Activated T-cell treated with anti-CD3 and anti-CD28 coated beads for 4 hours (primary cell): ENCODE measurements around the gene ELFN2.

Experiments
- DNase-seq: peaks from one replicate; pipeline ENCODE4 v3.0.0-alpha.2; 2020

The ELFN2 gene

DNA sequence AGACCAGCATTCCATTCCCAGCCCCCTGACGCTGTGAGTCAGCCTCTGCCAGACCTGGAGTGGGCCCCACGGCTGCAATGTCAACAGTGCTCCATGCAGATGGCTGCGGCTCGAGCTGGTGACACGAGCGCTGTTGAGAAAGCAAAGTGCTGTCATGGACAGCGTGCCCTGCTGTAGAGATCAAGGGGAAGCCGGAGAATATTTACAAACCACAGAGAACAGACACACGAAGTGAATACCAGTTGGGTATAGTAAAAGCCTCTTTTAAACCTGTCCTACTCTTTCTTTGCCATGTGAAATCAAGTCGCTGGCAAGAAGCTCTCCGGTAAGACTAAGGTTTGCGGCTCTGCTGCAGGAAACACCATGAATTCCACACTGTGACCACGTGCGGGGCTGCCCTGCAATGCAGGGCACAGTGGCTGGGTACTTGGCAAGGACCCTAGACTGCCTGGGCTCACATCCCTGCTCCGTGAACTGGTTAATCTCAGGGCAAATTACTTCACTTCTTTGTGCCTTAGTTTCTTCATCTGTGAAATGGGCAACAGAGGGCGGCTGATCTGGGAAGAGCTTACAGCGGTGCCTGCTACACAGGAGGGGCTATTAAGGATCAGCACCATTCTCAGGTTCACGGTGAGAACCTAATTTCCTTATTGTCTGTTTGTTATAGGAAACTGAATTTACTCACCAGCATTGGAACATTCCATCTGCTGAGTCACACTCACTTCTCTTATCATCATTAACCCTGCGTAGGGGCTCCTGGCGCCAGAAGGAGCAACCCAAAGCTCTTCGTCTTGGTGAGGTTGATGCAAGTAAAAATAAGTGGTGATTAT is 27.8 kb upstream of the ELFN2 start:
- no peak for DNase-seq

DNA sequence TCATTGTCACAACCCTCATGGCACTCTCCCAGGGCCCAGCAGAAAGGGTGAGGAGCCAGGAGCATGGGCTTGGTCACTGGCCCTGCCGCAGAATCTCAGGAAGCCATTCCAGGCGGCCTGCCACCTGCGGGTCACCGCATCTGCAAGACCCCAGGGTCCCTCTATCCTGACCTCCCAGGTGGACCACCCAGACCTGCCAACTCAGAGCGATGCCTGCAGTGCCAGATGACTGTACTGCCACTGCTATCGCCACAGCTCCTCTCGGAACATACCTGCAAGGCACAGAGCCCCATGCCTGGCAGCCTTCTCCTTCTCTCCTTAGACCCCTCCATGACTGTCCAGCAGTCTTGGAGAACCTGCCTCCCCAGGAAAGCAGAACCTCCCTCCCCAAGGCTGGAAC is 26.4 kb upstream of the ELFN2 start:
- no peak for DNase-seq

DNA sequence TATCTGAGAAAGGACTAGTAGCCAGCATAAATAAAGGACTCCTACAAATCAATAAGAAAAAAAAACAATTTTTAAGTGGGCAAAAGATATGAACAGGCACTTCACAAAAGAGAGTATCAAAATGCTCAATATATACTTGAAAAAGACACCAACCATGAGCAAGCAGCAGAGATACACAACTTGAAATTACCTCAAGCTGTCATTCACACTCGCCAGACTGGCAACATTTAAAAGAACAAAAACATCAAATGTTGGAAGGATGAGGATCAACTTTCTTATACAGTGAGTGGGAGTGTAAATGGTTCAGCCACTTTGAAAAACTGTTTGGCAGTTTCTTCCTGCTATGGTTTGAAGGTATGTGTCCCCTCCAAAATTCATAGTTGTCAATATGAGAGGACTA is 23.9 kb upstream of the ELFN2 start:
- no peak for DNase-seq

DNA sequence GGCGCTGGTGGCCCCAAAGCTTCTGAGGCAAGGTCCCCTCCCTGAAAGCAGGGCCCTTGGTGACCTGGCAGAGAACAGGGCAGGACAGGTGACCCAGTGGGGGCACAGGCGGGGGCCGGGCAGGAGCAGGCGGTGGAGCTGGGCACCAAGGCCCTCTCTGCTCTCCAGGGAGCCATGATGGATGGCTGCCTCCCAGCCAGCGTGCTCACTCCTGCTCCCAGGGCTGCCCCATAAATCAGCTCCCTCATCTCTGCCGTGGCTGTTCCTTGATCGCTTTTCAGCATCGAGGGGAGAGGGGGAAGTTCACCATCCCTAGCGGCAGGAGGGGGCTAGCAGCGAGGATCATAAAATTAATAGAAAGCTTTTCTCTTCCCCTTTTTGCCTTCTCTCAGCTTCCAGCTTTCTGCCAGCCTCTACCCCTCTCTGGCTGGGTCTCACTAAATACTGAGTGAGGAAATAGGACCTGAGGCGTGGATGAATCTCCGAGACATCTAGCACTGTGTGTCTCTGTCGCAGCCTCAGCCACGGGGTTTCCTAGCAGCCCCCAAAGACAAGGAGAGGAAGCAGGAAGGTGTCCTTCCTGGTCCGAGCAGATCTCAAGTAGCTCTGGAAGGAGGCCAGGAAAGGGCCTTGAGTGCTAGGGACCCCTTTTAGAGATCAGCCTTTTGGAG is 22.2 kb upstream of the ELFN2 start:
- DNase-seq, result no peak

GRCh38 chr22:37448516-37449127 is 21.3 kb upstream of the ELFN2 start:
- DNase-seq, result no peak

- no peak for DNase-seq
These were observed 18.2 kb upstream of the ELFN2 start for GRCh38 chr22:37445501-37445900.

DNA sequence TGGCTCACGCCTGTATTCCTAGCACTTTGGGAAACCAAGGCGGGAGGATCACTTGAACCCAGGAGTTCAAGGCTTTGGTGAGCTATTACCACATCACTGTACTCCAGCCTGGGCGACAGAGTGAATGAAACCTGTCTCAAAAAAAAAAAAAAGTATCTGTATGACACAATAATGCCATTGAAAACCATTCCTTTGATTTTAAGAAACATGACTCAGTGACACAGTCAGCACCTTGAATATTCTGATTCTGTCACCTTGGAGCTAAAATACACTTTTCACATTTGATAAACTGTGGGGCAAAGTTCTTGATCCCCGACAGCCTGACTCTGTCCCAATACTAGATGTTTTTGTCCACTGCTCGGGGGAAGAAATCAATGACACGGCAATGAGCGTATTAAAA is 16.7 kb upstream of the ELFN2 start:
- DNase-seq, result no peak

DNA sequence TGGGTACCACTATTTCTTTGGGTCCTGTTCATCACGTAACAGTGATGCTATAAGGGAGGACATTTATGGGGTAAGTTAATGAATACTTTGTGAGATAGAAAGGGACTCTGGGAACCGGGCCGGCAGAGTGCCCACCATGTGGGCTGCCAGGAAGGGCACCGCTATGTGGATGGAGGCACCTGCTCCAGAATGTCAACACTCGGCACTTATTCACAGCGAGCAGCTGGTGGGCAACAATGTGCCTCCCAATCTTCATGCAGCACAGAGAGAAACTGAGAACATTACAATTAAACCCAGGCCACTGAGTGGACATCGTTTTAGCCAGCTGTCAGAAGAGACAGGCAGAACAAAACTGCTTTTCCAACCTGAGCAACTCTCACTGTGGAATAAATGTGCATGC is 15.8 kb upstream of the ELFN2 start:
- no peak for DNase-seq

- no peak for DNase-seq
These were observed 15.3 kb upstream of the ELFN2 start for GRCh38 chr22:37442537-37442936.

- DNase-seq, result no peak
These were observed 14.9 kb upstream of the ELFN2 start for GRCh38 chr22:37442135-37442534.

- DNase-seq, result no peak
These were observed 13.6 kb upstream of the ELFN2 start for GRCh38 chr22:37440875-37441274.

- DNase-seq, result no peak
These were observed 12.1 kb upstream of the ELFN2 start for GRCh38 chr22:37439347-37439746.

- DNase-seq, result no peak
These were observed 8.8 kb upstream of the ELFN2 start for GRCh38 chr22:37435970-37436603.

- no peak for DNase-seq
These were observed 6.5 kb upstream of the ELFN2 start for GRCh38 chr22:37433786-37434185.

DNA sequence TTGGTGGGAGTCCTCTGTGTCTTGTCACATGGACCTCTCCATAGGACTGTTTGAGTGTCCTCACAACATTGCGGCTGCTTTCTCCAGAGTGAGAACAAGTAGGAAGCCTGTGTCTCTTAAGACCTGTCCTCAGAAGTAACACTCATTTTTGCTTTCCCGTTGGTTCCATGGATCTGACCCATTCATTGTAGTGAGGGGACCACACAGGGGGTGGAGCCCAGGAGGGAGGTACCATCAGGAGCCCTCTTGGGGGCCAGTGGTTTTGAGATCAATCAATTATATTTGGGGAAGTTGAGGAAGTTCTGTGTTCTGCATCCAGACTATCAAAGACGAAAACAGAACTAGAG is 5.4 kb upstream of the ELFN2 start:
- DNase-seq, result no peak

DNA sequence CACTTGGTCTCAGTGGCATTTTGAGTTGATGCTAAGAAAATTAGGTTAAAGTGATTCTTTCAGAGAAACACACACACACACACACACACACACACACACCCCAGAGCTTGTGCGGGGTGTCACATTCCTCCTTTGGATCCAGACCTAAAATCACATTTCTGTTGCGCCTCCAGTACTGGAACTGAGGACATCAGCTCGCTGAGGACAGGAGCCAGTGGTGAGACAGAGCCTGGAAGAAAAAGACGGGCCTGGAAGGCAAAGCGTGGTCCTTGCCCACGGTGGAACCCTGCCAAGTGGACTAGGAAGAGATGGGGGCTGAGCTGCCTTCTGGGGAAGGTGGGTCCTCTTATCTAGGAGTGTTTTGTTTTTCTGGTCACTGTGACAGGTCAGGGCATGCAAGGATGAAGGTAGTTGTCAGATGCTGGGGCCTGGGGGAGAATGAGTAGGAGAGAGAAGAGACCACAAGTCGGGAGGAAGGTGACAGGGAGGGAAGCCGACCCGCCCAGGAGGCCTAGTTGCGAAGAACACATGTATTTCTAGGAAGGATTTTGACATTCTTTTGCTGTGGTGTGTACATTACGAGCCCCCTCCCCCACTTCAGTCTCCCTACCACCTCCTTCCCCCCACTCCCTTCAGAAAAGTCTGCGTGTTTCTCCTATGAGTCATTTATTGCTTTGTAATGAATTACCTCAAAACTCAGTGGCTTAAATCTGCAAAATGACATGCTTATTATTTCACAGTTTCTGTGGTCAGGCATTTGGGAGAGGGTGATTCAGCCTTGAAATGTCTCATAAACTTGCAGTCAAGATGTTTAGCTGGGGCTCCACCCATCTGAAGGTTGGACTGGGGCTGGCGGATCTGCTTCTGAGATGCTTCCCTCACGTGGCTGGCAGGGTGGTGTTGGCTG is 4.8 kb upstream of the ELFN2 start:
- DNase-seq, result no peak

DNA sequence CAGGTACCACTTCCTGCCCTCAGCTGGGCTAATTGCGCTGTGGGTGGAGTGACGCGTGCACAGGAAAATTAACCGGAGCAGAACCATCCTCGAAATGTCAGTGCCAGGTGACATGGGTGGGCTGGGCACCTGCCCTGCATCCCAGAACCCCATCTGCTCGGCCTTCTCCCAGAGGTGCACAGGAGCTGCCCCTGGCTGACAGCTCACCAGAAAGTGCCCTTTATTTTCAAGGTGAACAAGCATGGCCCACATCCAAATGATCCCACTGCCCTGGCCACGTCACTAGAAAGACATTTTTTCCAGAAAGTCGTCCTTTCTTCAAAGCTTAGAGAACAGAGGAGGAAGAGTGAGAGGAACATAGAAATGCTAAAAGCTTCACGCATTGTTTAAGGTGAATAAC is 4.1 kb upstream of the ELFN2 start:
- no peak for DNase-seq

DNA sequence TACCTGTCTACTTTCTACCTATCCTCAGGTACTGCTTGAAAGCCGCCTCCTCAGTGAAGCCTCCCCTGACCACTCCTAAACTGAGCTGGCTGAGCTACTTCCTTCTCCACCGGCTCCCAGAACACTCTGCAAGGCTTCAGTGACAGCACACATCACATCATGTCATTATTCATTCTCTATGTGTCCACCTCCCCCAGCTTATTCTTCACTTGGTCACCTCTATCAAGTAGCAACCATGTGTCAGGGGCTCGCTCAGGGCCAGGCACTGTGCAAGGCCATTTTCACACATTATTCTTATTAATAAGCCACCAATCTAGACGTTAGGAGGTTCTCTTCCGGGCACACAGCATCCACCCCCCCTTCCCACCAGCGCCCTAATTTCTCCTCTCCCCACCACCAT is 3.7 kb upstream of the ELFN2 start:
- DNase-seq, result no peak

GRCh38 chr22:37428649-37429586 is 1.6 kb upstream of the ELFN2 start:
- DNase-seq, result peak; percentile 41

GRCh38 chr22:37427711-37428635 is 694 bp upstream of the ELFN2 start:
- no peak for DNase-seq
